ENCODE data around the gene MAPRE3.

DNA sequence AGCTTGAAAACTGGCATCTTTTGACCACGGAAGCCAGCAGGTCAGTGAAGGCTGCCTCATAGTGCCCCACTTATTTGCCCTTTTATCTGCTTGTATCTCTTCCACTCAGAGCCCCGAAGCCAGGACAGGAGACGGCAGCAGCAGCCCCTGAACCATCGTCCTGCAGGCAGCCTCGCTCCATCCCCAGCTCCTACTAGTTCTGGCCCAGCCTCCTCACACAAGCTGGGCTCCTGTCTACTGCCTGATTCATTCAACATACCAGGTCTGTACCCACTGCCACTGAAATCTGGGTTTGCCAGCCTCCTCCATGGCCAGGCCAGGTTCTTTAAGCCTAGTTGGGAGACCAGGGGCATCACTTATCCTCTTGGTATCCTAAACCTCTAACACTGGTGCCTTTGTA, 96.9 kb downstream of the MAPRE3 start:
- TF ChIP-seq, protein P1, sequence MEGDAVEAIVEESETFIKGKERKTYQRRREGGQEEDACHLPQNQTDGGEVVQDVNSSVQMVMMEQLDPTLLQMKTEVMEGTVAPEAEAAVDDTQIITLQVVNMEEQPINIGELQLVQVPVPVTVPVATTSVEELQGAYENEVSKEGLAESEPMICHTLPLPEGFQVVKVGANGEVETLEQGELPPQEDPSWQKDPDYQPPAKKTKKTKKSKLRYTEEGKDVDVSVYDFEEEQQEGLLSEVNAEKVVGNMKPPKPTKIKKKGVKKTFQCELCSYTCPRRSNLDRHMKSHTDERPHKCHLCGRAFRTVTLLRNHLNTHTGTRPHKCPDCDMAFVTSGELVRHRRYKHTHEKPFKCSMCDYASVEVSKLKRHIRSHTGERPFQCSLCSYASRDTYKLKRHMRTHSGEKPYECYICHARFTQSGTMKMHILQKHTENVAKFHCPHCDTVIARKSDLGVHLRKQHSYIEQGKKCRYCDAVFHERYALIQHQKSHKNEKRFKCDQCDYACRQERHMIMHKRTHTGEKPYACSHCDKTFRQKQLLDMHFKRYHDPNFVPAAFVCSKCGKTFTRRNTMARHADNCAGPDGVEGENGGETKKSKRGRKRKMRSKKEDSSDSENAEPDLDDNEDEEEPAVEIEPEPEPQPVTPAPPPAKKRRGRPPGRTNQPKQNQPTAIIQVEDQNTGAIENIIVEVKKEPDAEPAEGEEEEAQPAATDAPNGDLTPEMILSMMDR (IDR thresholded peaks at IDR 0.05; ENCODE audit: extremely low read depth in 1 of 2, insufficient read depth in 1 of 2, low read depth in 1 of 2, low read length in 2 of 2), result no peak
- TF ChIP-seq EZH2 (IDR thresholded peaks at IDR 0.05; ENCODE audit: borderline replicate concordance, low read depth, low read length, severe bottlenecking) (no peak), POLR2AphosphoS5 (IDR thresholded peaks at IDR 0.05; ENCODE audit: insufficient read depth, low read depth, low read length) (no peak)

Measured in endothelial cell of umbilical vein (primary cell).